GM12872 (cell line): ENCODE data around the gene TADA2B.

Source experiments
- CTCF ChIP-seq: IDR thresholded peaks from 3 replicates; pipeline ENCODE4 v1.5.1; 2011; ENCODE audit warnings: low read depth, mild to moderate bottlenecking, low read length, moderate library complexity; ENCODE audit not compliant: insufficient read depth

Gene TADA2B

GRCh38 chr4:7043284-7044136, at the start of gene TADA2B:
TADA2B (plus strand) TSS chr4:7043372; CDS start chr4:7043580, 208 bp downstream.
- TF ChIP-seq CTCF, result no peak; the same call in 2 of the 3 replicates

GRCh38 chr4:6996481-6996880, 46.7 kb upstream of the TADA2B start:
- TF ChIP-seq CTCF, result no peak

GRCh38 chr4:6999172-7000086, 43.7 kb upstream of the TADA2B start:
- TF ChIP-seq CTCF, result no peak

- no peak for TF ChIP-seq CTCF
These were observed 42.6 kb upstream of the TADA2B start for GRCh38 chr4:7000421-7001176.

GRCh38 chr4:7001271-7001670, 41.9 kb upstream of the TADA2B start:
- TF ChIP-seq CTCF, result no peak

GRCh38 chr4:7002336-7002735, 40.8 kb upstream of the TADA2B start:
- no peak for TF ChIP-seq CTCF
